ENCODE results near the gene GAS2L2. TPM values are rescaled to one million over a fixed set of nuclear protein-coding genes. Genes with fewer than 3 reads are reported as not detected.

GAS2L2 gene
- total RNA-seq, 1 experiment from 2014 or later = 0.23 TPM

GRCh38 chr17:35795007-35795870, 42.2 kb upstream of the GAS2L2 start, which contains the start of gene MMP28:
TSS of gene MMP28 (minus strand) at chr17:35795641. CDS start at chr17:35795377, 264 bp downstream.
- H3K36me3 Mint-ChIP-seq (ENCODE audit: insufficient read depth, unreplicated experiment) = peaks cover 7% of the 10 kb centered on the region
- H3K27me3 Mint-ChIP-seq (ENCODE audit: insufficient read depth, unreplicated experiment) = no peaks in the 10 kb centered on the region
- intact Hi-C loops (cut with micrococcal nuclease) = no loop called here
- CTCF ChIA-PET = interaction anchor here (1.4 to 11.7 kb wide), 5 partner anchors 10 to 28 kb away, joined by 6 to 153 read pairs (median 13); partner anchors contain the start of gene TAF15
- peaks cover 42% of the 10 kb centered on the region for H3K4me1 Mint-ChIP-seq (ENCODE audit: insufficient read depth, unreplicated experiment)
- peak within 1 kb of the TSS; percentile 20 for H3K27ac Mint-ChIP-seq (ENCODE audit: low read depth, unreplicated experiment)
- POLR2A ChIA-PET = interaction anchor here (0.7 to 27.4 kb wide), 5 partner anchors 11 to 363 kb away, joined by 3 to 736 read pairs (median 3); partner anchors contain the start of genes SLFN12 and TAF15
- peak; percentile 53 for DNase-seq (ENCODE audit: unreplicated experiment)
- no peak for TF ChIP-seq CTCF (IDR thresholded peaks at IDR 0.05; ENCODE audit: unreplicated experiment)
- H3K4me3 Mint-ChIP-seq (ENCODE audit: unreplicated experiment) = peak within 1 kb of the TSS; percentile 72
- H3K9me3 Mint-ChIP-seq (ENCODE audit: unreplicated experiment) = no peaks in the 10 kb centered on the region
- no TSS peak for BruUV-seq (replicated peaks)

- TF ChIP-seq CTCF (IDR thresholded peaks at IDR 0.05; ENCODE audit: unreplicated experiment) = no peak
- ChIA-PET CTCF (interaction anchor here (0.6 to 11.7 kb wide), 3 partner anchors 12 to 26 kb away, joined by 3 to 153 read pairs (median 6); no protein-coding TSS in a partner anchor), POLR2A (interaction anchor here (0.6 to 27.4 kb wide), 3 partner anchors 16 to 536 kb away, joined by 4 to 736 read pairs (median 117); partner anchors contain the start of gene TAF15)
- peak overlapping the region; percentile 68 for H3K27ac Mint-ChIP-seq (ENCODE audit: low read depth, unreplicated experiment)
- no peaks in the 10 kb centered on the region for H3K9me3 Mint-ChIP-seq (ENCODE audit: unreplicated experiment)
- H3K4me3 Mint-ChIP-seq (ENCODE audit: unreplicated experiment) = peak overlapping the region; percentile 72
- BruUV-seq (replicated peaks) = no TSS peak
- intact Hi-C loops (cut with micrococcal nuclease) = no loop called here
- peaks cover 43% of the 10 kb centered on the region for H3K4me1 Mint-ChIP-seq (ENCODE audit: insufficient read depth, unreplicated experiment)
- peaks cover 7% of the 10 kb centered on the region for H3K36me3 Mint-ChIP-seq (ENCODE audit: insufficient read depth, unreplicated experiment)
- DNase-seq (ENCODE audit: unreplicated experiment) = peak; percentile 38
- H3K27me3 Mint-ChIP-seq (ENCODE audit: insufficient read depth, unreplicated experiment) = no peaks in the 10 kb centered on the region
Observed at GRCh38 chr17:35793257-35793656, 40.2 kb upstream of the GAS2L2 start.

- ChIA-PET CTCF (interaction anchor here (1.1 to 11.7 kb wide), 5 partner anchors 13 to 25 kb away, joined by 3 to 153 read pairs (median 7); no protein-coding TSS in a partner anchor), POLR2A (interaction anchor here (0.9 to 27.4 kb wide), 5 partner anchors 8 to 212 kb away, joined by 3 to 736 read pairs (median 5); partner anchors contain the start of gene TAF15)
- H3K4me3 Mint-ChIP-seq (ENCODE audit: unreplicated experiment) = peak overlapping the region; percentile 72
- H3K36me3 Mint-ChIP-seq (ENCODE audit: insufficient read depth, unreplicated experiment) = peaks cover 11% of the 10 kb centered on the region
- H3K9me3 Mint-ChIP-seq (ENCODE audit: unreplicated experiment) = no peaks in the 10 kb centered on the region
- no peaks in the 10 kb centered on the region for H3K27me3 Mint-ChIP-seq (ENCODE audit: insufficient read depth, unreplicated experiment)
- intact Hi-C loops (cut with micrococcal nuclease) = no loop called here
- no peak for DNase-seq (ENCODE audit: unreplicated experiment)
- H3K27ac Mint-ChIP-seq (ENCODE audit: low read depth, unreplicated experiment) = peak overlapping the region; percentile 91
- TF ChIP-seq CTCF (IDR thresholded peaks at IDR 0.05; ENCODE audit: unreplicated experiment) = no peak
- no TSS peak for BruUV-seq (replicated peaks)
- H3K4me1 Mint-ChIP-seq (ENCODE audit: insufficient read depth, unreplicated experiment) = peaks cover 43% of the 10 kb centered on the region
Observed at GRCh38 chr17:35791681-35792350, 38.8 kb upstream of the GAS2L2 start.
